Measurements from ENCODE around the gene SLC16A9. TPM values are rescaled to one million over a fixed set of nuclear protein-coding genes. Genes with fewer than 3 reads are reported as not detected.
"Not testable (repeated sequence)": the region's sequence is repeated elsewhere in the genome, so short reads cannot be mapped to it uniquely, and the experiment has no call there.

Gene SLC16A9
- total RNA-seq, 1 donor from 2014 or later = 1.2 TPM

- no peak overlapping the region for H3K4me3 Mint-ChIP-seq
- no peak for TF ChIP-seq CTCF (IDR thresholded peaks at IDR 0.05)
- no peaks in the 10 kb centered on the region for H3K36me3 Mint-ChIP-seq (ENCODE audit: low read depth)
- DNase-seq = no peak
- H3K27ac Mint-ChIP-seq = no peak overlapping the region
- ChIA-PET CTCF (no interaction called here), POLR2A (no interaction called here)
- intact Hi-C loops (cut with micrococcal nuclease) = no loop called here
- peaks cover 10% of the 10 kb centered on the region for H3K4me1 Mint-ChIP-seq
- peaks cover 19% of the 10 kb centered on the region for H3K9me3 Mint-ChIP-seq
- H3K27me3 Mint-ChIP-seq = no peaks in the 10 kb centered on the region
- ATAC-seq (ENCODE audit: low read depth) = no peak
Observed at GRCh38 chr10:59648711-59649201, 60.9 kb downstream of the SLC16A9 start.

GRCh38 chr10:59644841-59645240 is 64.8 kb downstream of the SLC16A9 start:
- Mint-ChIP-seq H3K36me3 (ENCODE audit: low read depth) (no peaks in the 10 kb centered on the region), H3K4me3 (no peak overlapping the region), H3K27me3 (no peaks in the 10 kb centered on the region), H3K4me1 (no peaks in the 10 kb centered on the region), H3K9me3 (peaks cover 19% of the 10 kb centered on the region), H3K27ac (no peak overlapping the region)
- intact Hi-C loops (cut with micrococcal nuclease) = no loop called here
- POLR2A ChIA-PET = no interaction called here
- no peak for ATAC-seq (ENCODE audit: low read depth)
- CTCF ChIA-PET = no interaction called here
- TF ChIP-seq CTCF (IDR thresholded peaks at IDR 0.05) = no peak
- no peak for DNase-seq

- H3K4me1 Mint-ChIP-seq; DNase-seq; intact Hi-C loops (cut with micrococcal nuclease); POLR2A ChIA-PET; H3K36me3 Mint-ChIP-seq (ENCODE audit: low read depth); ATAC-seq (ENCODE audit: low read depth); H3K27me3 Mint-ChIP-seq; H3K27ac Mint-ChIP-seq; H3K4me3 Mint-ChIP-seq; CTCF ChIA-PET: not testable (repeated sequence)
- H3K9me3 Mint-ChIP-seq = peaks cover 24% of the 10 kb centered on the region
Observed at GRCh38 chr10:59641688-59642087, 68.0 kb downstream of the SLC16A9 start.

GRCh38 chr10:59635502-59636290 is 74.0 kb downstream of the SLC16A9 start:
- no peaks in the 10 kb centered on the region for H3K36me3 Mint-ChIP-seq (ENCODE audit: low read depth)
- no peak for TF ChIP-seq CTCF (IDR thresholded peaks at IDR 0.05)
- H3K9me3 Mint-ChIP-seq = peaks cover 6% of the 10 kb centered on the region
- no peak overlapping the region for H3K27ac Mint-ChIP-seq
- no peak overlapping the region for H3K4me3 Mint-ChIP-seq
- peaks cover 2% of the 10 kb centered on the region for H3K27me3 Mint-ChIP-seq
- DNase-seq = no peak
- no peaks in the 10 kb centered on the region for H3K4me1 Mint-ChIP-seq
- no peak for ATAC-seq (ENCODE audit: low read depth)
- POLR2A ChIA-PET = no interaction called here
- CTCF ChIA-PET = no interaction called here
- intact Hi-C loops (cut with micrococcal nuclease) = no loop called here

GRCh38 chr10:59634102-59634501 is 75.5 kb downstream of the SLC16A9 start:
- TF ChIP-seq CTCF (IDR thresholded peaks at IDR 0.05) = no peak
- Mint-ChIP-seq H3K4me1 (no peaks in the 10 kb centered on the region), H3K4me3 (no peak overlapping the region), H3K27ac (no peak overlapping the region), H3K36me3 (ENCODE audit: low read depth) (no peaks in the 10 kb centered on the region), H3K9me3 (peaks cover 6% of the 10 kb centered on the region), H3K27me3 (peaks cover 2% of the 10 kb centered on the region)
- no peak for DNase-seq
- ChIA-PET POLR2A (no interaction called here), CTCF (interaction anchor here (1.3 to 1.8 kb wide), 2 partner anchors 8 to 11 kb away, joined by 3 to 5 read pairs; no protein-coding TSS in a partner anchor)
- no peak for ATAC-seq (ENCODE audit: low read depth)
- intact Hi-C loops (cut with micrococcal nuclease) = no loop called here

Data from activated B cell treated with CpG ODN at 0.5 μM for 24 hours (primary cell).